HEK293T (cell line): ENCODE results near the gene UMOD.

Source experiments
- ARNT ChIP-seq: fragments of 450-650 bp; IDR thresholded peaks from 2 replicates; pipeline ENCODE4 v1.6.1; 2017; ENCODE audit warnings: mild to moderate bottlenecking
- CTBP1 ChIP-seq: fragments of 450-650 bp; IDR thresholded peaks from 2 replicates; pipeline ENCODE4 v1.6.1; 2016; ENCODE audit warnings: borderline replicate concordance
- FOXM1 ChIP-seq: fragments of 450-650 bp; IDR thresholded peaks from 2 replicates; pipeline ENCODE4 v1.6.1; 2017; ENCODE audit warnings: mild to moderate bottlenecking, borderline replicate concordance
- NFRKB ChIP-seq: fragments of 450-650 bp; IDR thresholded peaks from 2 replicates; pipeline ENCODE4 v1.6.1; 2016; ENCODE audit warnings: mild to moderate bottlenecking, moderate library complexity
- SUZ12 ChIP-seq: fragments of 450-650 bp; IDR thresholded peaks from 2 replicates; pipeline ENCODE4 v1.6.1; 2016; ENCODE audit warnings: mild to moderate bottlenecking
- TF ChIP-seq, protein P1 (sequence below): fragments of 450-650 bp; IDR thresholded peaks from 2 replicates; pipeline ENCODE4 v1.6.1; 2016

DNA sequence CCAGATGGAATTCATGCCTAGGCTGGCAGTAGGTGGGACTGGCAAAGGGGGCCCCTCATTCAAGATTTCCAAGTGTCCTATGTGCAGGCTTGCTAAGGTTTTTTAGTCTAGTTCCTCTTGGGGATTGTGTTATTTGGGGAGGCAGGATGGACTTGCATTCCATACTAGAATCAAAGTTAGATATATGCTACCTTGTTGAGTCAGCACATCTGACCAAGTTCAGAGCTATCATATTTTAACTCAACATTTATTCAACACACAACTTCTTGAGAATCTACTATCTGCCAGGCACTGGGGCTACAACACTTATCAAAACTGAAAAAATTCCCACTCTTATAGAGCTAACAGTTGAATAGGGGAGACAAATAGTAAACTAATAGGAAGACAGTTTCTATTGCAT lies 31.9 kb downstream of the UMOD start:
- TF ChIP-seq ARNT (no peak), CTBP1 (no peak), FOXM1 (no peak), SUZ12 (no peak), NFRKB (no peak)
- TF ChIP-seq, protein P1, sequence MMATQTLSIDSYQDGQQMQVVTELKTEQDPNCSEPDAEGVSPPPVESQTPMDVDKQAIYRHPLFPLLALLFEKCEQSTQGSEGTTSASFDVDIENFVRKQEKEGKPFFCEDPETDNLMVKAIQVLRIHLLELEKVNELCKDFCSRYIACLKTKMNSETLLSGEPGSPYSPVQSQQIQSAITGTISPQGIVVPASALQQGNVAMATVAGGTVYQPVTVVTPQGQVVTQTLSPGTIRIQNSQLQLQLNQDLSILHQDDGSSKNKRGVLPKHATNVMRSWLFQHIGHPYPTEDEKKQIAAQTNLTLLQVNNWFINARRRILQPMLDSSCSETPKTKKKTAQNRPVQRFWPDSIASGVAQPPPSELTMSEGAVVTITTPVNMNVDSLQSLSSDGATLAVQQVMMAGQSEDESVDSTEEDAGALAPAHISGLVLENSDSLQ: no peak
